Measurements from ENCODE around the gene GTF2F2.

The GTF2F2 gene

DNA sequence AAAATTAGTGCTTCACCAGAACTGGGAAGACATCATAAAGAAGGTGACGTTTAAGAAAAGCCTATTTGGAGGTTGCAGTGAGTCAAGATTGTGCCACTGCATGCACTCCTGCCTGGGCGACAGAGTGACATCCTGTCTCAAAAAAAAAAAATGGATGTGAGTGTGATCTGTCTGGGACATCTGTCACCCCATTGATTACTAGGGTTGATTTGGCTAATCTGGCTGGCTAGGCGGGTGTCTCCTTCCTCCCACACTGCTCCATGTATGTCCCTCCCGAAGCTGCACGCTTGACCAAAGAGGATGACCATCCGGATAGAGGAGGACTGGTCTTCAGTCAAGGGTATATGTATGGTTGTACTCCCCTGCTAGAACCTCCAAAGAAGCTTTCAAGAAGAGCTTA lies 2.6 kb downstream of the GTF2F2 start:
- no peak for DNase-seq (ENCODE audit: low read depth in 2 of 2)

DNA sequence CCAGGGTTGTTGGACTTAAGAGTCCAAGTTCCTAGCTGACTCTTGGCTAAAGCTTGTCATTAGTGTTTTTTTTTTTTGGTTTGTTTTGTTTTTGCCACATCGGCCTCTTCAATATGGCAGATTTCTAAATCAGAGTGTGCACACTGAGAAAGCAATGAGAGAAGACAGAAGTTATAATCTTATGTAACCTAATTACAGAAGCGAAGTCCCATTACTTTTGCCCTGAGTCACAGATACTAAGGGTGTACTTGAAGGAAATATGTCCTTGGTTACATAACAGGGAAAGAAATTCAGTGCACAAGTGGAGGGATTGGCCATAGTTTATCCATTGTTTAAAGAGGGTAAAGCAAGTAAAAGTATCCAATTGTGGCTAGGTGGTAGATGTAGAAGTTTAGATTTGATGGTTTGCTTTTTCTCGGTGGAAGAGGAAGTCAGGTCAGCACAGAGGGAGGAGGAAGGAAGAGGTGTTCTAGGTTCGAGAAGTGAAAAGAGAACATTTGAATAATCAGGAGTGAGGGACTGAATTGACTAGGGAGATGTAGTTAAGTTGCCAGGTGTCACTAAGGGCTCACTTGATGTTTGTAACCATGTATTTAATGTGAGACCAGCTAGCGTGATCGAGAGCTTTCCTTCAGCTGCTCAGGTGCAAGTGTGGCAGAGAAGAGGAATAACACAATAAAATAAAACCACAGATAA lies 12.2 kb downstream of the GTF2F2 start:
- no peak for DNase-seq (ENCODE audit: low read depth in 2 of 2)

DNA sequence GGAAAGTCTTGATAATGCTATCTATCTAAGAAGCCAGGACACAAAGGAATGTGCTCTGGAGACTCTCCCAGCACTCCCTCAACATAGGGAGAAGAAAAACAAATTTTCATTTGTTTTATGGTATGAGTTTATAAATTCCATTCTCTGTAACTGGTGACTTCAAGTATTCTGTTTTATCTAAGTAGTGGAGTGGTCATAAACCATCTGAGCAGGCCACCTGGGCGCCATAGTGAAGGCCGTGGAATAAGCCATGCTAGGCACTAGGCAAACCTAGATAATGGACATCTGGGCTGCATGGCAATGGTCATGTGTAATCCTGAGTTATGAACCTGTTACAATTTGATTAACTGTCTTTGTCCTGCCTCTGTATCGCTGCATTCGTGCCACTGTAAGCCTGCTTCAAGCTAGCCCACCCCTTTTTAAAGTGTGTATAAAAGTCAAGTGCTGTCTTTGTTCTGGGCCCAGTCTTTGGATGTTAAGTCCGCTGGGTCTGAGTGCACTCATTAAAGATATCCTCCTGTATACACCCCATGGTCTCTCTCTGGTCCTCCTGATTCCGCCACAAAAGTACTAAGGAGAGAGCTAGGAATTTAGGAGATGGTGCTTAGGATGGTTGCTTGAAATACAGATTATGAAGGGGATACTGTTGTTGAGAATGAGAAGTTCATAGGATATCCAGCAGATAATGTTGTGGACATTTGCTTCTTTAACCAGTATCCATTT lies 13.2 kb downstream of the GTF2F2 start:
- DNase-seq (ENCODE audit: low read depth in 2 of 2) = no peak

DNA sequence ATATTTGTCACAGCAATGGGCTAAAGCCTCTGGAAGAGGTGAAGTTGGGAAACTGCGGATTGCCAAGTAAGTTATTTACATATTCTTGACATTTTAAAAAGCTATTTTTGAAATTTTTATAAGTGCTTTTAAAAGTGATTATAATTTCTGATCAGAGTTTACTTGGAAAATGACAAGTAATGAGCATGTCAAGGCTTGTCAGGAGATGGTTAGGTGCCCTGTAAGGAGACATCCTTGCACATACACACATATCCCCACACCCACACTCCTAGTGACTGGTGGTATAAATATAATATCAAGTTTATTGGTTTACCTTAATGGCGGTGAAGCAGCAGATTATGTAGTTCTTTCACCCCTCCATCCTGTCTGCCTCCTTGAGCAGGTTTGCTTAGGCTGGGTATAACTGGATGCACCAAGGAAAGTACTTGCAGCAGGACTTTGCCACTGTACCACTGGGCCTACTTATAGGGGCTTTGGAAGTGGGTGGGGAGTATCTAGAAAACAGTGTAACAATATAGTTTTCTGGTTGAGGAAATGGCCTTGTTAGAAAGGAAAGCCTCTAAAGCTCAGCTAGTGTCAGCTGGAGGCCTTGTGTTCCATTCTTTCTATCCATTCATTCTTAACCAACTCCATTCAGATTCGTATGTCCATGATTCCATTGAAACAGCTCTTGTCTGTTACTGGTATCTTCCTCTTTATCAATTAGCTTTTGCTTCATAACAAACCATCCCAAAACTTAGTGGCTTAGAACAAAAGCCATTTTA lies 16.6 kb downstream of the GTF2F2 start:
- DNase-seq (ENCODE audit: low read depth in 2 of 2) = no peak

DNA sequence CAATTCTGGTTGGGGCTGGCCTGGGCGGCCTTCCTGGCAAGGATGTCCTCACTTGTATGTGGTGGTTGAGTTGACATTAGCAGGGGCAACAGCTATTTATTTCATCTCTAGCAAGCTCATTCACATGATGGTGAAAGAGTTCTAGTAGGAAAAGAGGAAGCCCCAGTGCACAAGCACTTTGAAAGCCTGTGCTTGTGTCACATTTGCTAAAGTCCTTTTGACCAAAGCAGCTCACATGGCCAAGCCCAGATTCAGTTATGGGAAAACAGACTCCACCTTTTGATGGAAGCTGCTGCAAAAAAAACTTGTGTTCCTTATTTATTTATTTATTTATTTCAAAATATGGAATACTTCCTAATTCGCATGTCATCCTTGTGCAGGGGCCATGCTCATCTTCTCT lies 17.2 kb downstream of the GTF2F2 start:
- no peak for DNase-seq (ENCODE audit: low read depth in 2 of 2)

DNA sequence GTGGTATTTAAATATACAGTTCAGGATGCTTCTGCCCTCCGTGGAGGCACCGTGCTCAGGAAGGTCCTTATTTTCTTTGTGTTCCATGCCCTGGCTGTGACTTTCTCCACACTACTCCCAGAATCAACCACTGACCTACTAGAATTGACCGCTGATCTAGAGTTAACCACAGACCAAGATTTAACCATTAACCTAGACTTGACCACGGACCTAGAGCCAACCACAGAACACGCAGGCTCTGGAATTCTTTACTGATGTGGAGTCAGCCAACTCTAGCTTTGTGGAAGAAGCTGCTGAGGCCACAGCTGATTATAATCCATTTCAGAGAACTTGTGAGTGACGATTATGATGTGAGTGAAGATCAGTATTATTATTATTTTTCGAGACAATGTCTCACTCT lies 18.0 kb downstream of the GTF2F2 start:
- DNase-seq (ENCODE audit: low read depth in 2 of 2) = no peak

DNA sequence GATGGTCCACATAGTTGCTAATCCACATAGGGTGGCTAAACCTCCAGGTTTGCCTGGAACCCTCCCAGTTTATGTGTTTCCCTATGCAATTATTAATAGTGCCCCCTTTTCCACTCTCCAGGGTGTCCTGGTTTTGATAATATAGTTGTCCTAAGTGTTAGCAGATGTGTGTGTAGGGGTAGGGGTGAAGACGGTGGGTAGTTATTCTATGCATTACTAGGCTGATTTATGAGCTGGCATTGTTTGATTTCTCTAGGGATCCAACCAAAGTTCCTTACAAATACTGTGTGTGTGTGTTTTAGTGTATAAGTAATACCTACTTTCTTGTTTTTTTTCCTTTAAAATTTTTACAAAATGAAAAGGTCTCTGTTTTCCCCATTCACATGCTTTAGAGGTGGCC lies 21.1 kb downstream of the GTF2F2 start:
- DNase-seq (ENCODE audit: low read depth in 2 of 2) = no peak

DNA sequence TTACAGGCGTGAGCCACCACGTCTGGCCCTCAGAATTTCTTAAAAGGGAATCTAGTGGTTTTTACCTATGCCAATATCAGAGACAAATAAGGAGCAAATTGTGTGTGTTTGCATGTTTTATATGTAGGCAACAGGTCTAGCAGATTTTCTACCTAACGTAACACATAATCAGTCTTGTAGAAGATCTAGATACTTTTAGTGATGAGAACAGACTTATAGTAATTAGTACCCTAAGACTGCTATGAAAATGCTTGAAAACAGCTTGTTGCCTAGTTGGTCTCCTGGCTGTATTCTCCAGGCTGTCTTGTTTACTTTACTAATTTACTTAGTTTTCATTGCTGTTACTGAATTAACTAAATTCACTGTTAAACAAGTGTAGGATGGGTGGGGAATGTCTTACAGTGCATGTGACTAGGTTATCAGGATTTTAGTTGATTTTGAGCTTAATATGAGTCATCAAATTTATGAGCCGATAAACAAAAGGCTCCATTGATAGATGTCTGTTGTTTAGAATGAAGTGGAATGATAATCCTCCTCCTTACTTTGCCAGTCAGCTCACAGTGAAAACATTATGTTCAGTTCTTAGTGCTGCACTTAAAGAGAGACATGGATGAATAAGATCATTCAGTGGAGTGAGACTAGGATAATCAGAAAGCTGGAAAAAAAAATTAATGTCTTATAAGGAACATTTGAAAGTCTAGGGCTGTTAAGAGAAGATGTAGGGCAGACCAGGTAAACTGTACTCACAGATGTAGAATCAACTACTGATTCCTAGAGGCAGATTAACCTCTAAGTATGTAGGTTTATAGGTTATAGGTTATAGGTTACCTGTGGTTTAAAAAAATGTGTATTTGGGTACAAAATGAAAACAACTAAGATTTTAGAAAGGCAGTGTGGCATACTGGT lies 22.4 kb downstream of the GTF2F2 start:
- no peak for DNase-seq (ENCODE audit: low read depth in 2 of 2)

DNA sequence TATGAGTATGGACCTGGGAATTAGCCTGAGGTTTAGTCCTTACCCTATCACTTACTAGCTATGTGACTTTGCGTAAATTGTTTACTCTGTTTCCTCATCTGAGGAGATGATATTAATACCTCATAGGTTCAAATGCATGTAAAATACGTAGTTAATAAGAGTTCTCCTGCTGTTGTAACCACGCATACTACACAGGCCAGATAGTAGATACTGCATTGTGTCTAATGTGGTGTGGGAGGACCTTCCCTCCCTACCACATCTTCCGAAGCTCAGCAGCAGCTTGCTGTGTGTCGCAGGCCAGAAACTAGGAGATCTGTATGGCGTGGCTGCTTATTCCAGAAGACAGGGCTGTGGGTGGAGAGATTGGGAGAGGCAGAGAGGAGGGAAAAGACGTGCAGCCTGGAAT lies 23.0 kb downstream of the GTF2F2 start:
- no peak for DNase-seq (ENCODE audit: low read depth in 2 of 2)

DNA sequence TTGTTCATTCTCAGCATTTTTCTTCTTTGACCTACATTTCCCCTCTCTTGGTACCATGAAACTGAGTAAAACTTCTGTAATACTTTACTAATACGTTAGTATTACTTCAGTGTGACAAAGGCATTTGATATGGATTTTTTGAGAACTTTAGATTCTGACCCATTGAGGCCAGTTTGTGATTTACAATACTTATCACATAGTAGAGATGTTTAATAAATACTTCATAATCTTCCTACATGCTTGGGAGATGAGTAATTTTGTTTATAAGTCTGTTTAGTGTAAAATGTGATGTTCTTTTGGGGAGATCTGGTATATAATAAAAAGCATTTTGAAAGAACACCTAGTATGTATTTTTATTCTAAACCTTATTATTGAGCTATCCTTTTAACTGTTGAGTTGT lies 29.7 kb downstream of the GTF2F2 start:
- no peak for DNase-seq (ENCODE audit: low read depth in 2 of 2)

DNA sequence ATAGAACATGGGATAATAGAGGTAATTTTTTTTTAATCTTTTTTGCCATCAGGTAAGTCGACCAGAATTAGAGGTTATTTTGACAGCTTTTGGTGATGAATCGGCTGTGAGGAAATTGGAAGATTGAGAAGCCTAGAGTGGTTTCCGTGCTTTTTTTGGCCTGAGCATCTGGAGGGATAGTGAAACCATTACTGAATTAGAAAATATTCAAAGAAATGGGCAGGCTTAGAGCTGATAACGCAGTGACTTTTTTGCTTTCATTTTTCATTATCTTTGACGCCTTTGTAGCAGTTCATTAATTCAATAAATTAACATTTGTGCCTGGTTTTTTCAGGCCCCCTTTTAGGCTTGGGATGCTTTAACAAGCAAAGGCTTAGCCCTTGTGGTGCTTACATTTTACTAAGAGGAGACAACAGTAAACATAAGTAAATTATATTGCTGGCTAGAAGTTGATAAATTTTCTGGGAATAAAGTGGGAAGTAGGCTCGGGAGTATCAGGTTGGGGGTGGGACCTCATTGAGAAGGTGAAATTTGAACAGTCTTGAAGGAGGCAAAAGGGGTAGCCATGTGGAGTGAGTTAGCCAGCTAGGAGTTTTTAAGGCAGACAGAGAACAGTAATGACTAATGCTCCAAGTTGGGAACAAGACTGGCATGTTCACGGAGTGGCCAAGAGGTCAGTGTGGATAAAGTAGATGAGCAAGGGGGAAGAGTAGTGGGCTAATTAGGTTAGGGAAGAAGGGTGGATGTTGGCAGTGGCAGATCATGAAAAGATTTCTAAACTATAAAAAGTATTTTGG lies 36.5 kb downstream of the GTF2F2 start:
- no peak for DNase-seq (ENCODE audit: low read depth in 2 of 2)

DNA sequence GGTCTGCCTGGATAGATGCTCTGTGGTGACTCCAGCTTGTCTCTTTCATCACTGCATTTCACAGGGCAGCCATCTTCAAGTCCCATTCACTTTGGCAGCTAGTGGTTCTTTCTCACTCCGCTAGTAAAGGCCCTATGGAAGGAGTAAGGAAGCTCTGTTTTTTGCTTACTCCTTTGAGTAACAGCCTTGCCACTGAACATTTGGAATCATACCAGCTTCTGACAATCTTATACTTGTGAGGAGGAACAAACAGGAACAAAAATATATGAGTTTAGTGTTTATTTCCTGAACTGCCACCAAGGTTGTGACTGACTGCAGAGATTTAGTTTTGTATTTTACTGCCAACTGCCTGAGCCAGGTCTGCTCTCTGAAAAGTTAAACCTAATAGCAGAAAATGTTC lies 41.9 kb downstream of the GTF2F2 start:
- DNase-seq (ENCODE audit: low read depth in 2 of 2) = no peak

DNA sequence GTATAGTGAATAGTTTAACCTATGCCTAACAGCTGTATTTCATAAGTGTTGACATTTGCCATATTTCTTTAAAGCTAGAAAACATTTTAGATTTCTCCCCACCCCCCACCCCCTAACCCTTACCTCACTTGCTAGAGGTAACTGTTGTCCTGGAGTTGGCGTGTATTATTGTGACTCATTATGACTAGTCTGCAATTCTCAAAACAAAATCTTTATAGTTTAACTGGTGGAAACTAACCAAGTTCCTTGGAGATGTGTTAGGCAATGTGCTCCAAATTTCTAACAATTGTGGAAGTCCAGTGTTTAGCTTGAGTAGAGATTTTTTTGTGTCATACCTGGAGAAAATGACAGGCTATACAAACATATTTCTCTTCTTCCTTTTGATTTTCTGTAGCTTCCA lies 42.5 kb downstream of the GTF2F2 start:
- DNase-seq (ENCODE audit: low read depth in 2 of 2) = no peak

DNA sequence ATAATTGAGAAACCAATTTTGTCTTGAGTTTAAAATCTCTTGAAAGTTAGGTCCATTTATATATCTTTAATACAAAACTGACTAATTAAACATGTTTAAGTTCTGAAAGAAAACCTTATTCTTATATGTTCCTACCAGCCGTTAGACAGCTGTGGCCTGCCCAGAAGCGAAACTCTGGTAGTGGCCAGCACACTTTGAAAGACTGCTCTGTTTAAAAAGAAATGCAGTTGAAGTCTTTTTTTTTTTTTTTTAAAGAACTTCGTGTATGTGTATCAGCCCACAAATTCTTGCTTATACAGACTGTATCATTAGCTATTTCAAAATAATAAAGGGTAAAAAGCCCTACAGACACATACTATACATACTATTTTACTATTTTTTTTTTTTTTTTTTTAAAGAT lies 46.5 kb downstream of the GTF2F2 start:
- no peak for DNase-seq (ENCODE audit: low read depth in 2 of 2)

DNA sequence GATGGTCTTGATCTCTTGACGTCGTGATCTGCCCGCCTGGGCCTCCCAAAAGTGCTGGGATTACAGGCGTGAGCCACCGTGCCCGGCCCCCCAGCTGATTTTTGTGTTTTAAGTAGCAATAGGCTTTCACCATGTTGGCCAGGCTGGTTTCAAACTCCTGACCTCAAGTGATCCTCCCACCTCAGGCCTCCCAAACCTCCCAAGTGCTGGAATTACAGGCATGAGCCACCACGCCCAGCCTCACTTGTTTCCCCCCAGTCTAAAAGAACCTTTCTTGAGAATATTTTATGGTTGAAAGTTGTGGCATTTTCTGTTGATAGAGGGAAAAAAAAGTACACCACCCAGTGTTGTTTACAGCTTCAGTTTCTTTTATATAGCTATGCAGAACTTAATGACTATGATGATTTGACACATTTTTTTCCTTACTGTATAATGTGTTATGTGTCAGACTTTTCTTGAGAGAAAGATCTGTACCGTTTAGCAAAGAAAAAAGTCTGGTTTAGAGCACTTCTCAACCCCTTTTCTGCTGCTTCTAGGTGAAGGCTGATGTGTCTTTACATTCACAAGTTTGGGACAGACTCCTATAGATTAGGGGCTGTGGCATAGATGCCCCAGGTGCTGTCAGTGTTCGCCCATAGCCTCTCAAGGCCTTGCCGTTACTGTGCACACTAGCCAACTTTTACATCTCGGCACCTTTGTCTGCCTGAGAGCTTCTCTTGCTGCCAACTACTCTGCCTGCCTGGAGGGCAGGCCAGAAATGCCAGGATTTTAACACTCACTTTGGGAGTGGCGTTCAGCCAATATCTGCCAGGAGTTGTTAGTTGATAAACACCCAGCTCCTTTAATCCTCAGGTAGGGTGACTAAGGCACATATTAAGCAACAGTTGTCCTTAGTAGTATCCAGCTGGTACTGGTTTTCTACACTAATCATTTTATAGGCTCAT lies 47.6 kb downstream of the GTF2F2 start:
- DNase-seq (ENCODE audit: low read depth in 2 of 2) = no peak

DNA sequence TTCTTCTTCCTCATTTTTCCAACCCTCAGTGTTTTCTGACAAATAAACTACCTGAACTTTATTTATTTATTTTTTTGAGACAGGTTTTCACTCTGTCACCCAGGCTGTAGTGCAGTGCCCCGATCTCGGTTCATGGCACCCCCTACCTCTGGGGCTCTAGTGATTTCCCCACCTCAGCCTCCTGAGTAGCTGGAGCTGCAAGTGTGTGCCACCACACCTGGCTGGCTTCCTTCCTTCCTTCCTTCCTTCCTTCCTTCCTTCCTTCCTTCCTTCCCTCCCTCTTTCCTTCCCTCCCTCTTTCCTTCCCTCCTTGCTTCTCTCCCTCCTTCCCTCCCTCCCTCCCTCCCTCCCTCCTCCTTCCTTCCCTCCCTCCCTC lies 48.2 kb downstream of the GTF2F2 start:
- DNase-seq (ENCODE audit: low read depth in 2 of 2) = no peak

DNA sequence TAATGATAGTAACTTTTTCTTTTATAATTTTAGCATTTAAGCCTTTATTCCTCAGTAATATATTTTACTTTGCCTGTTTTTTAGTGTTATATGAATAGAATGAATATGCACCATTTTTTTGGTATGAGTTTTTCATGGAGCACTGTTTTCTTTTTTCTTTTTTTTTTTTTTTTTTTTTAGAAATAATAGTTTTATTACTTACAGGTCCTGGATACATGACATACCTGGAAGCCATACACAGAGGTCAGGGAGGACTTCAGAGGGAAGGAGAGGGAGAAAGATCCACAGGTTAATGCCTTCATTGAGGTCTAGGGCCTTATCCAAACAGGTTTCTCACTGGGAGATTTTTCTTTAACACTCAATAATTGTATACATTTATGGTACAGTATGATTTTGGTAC lies 54.2 kb downstream of the GTF2F2 start:
- DNase-seq (ENCODE audit: low read depth in 2 of 2) = no peak

DNA sequence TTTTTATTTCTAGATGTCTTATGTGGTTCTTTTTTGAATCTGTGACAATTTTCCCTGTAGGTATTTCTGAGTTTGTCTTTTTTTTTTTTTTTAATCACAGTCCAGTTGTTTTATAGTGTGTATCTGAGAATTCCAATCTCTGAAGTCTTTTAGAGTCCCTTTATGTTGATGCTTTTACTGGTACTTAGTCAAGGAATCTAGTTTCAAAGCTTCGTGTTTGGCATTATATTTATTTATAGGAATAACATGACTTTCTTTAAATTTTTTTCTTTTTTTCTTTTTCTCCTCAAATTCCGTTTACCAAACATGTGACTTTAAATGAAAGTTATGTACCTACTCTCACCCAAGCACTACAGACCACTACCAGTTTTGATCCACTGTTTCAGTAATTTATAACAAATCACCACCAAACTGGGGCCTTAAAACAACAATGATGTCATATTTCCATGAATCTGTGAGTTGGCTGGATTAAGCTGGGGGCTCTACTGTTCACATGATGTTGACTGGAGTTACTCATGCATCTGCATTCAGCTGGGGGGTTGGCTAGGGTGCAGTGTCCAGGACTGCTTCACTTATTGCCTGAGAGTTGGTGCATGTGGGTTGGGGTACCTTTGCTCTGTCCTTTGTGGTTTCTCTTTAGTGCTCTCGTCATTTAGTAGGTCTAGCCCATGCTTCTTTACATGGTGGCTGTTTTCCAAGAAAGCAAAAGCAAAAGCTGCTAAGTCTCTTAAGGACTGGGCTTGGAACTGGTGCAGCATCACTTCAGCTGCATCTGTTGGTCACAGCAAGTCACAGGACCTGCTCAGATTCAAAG lies 58.2 kb downstream of the GTF2F2 start:
- no peak for DNase-seq (ENCODE audit: low read depth in 2 of 2)

DNA sequence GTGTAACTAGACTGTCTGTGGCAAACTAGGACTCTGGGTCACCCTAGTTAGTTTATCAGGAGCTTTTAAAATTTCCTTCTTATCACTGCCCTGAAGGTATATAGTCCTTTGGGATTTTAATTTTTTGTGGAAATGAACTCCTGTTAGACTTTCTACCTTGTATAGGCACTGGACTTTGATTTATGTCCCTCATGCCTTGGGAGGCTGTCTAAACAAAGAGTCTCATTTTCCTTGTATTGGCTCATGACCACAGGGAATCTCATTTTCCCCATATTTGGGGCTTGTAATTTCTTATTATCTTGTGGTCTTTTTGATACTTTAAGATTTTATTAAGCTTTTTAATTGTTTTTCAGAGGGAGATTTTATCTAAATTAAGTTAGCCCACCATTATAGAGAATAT lies 59.1 kb downstream of the GTF2F2 start:
- DNase-seq (ENCODE audit: low read depth in 2 of 2) = no peak
